Endodermal cell (in vitro differentiated cells): ENCODE data around the gene IFNL1. TPM values are rescaled to one million over a fixed set of nuclear protein-coding genes. Genes with fewer than 3 reads are reported as not detected.
"Not testable (repeated sequence)": the region's sequence is repeated elsewhere in the genome, so short reads cannot be mapped to it uniquely, and the experiment has no call there.

ENCODE experiments used
- DNase-seq: peaks from one replicate; pipeline ENCODE4 v3.0.0-alpha.2; 2017
- H3K27ac ChIP-seq: 2 replicates; pipeline ENCODE4 v1.5.1; 2013; ENCODE audit warnings: mild to moderate bottlenecking, low read depth, low read length, moderate library complexity
- H3K27me3 ChIP-seq: 2 replicates; pipeline ENCODE4 v1.6.1; 2013; ENCODE audit warnings: mild to moderate bottlenecking, low read length, moderate library complexity; ENCODE audit not compliant: insufficient read depth, control insufficient read depth, poor library complexity, severe bottlenecking
- H3K36me3 ChIP-seq: 2 replicates; pipeline ENCODE4 v1.7.0; 2013; ENCODE audit warnings: mild to moderate bottlenecking, low read length, moderate library complexity; ENCODE audit not compliant: control insufficient read depth, insufficient read depth
- H3K4me1 ChIP-seq: one replicate; pipeline ENCODE4 v1.7.0; 2013; ENCODE audit warnings: low read length; ENCODE audit not compliant: control insufficient read depth, insufficient read depth
- H3K4me3 ChIP-seq: 2 replicates; pipeline ENCODE4 v1.5.1; 2013; ENCODE audit warnings: mild to moderate bottlenecking, low read length, moderate library complexity
- H3K9ac ChIP-seq: 2 replicates; pipeline ENCODE4 v1.6.1; 2013; ENCODE audit warnings: mild to moderate bottlenecking, low read length, moderate library complexity; ENCODE audit not compliant: poor library complexity, severe bottlenecking; ENCODE audit errors: extremely low read depth
- H3K9me3 ChIP-seq: 2 replicates; pipeline ENCODE4 v1.6.1; 2013; ENCODE audit warnings: mild to moderate bottlenecking, low read length, moderate library complexity; ENCODE audit not compliant: control insufficient read depth
- H3K27ac Mint-ChIP-seq: 2 replicates; pipeline ENCODE4 v1.8.0; 2020; ENCODE audit warnings: mixed read lengths
- H3K27me3 Mint-ChIP-seq: 2 replicates; pipeline ENCODE4 v1.8.0; 2021; ENCODE audit warnings: mild to moderate bottlenecking, mixed read lengths; ENCODE audit not compliant: insufficient read depth
- H3K36me3 Mint-ChIP-seq: 2 replicates; pipeline ENCODE4 v1.8.0; 2020; ENCODE audit warnings: low read depth, mixed read lengths
- H3K4me1 Mint-ChIP-seq: 2 replicates; pipeline ENCODE4 v1.8.0; 2020; ENCODE audit warnings: mixed read lengths
- H3K4me3 Mint-ChIP-seq: 2 replicates; pipeline ENCODE4 v1.8.0; 2020; ENCODE audit warnings: mild to moderate bottlenecking, moderate library complexity, mixed read lengths
- H3K9me3 Mint-ChIP-seq: 2 replicates; pipeline ENCODE4 v1.8.0; 2020; ENCODE audit warnings: mild to moderate bottlenecking, mixed read lengths
- WGBS, 2 experiments: methylation state at CpG; one replicate each; pipeline versions ENCODE4 v1.1.5 to v1.1.7; 2013; ENCODE audit warnings: missing lambda C conversion rate in 2 of 2, mixed read lengths in 1 of 2; ENCODE audit not compliant: insufficient coverage in 1 of 2, insufficient read length in 1 of 2; 5-methylcytosine and 5-hydroxymethylcytosine counted together
- total RNA-seq, 2 donors: library from RNA; stranded (reverse); fragmentation: NEBNext Ultra II Directional in 1 of 2; extraction: Animal tissue kit (Norgen Biotek cat#: 25700) in 1 of 2; gene quantifications; 2 replicates in 1 of 2; 3 replicates in 1 of 2; pipeline ENCODE4 v1.2.1, GENCODE V29; 2021
- TF ChIP-seq, protein P1 (sequence below): fragments of 200-600 bp; sonication (generic); conservative IDR thresholded peaks from 2 replicates; pipeline ENCODE4 v1.5.0; 2021; ENCODE audit warnings: antibody characterized with exemption, mild to moderate bottlenecking

Gene IFNL1
- total RNA-seq, 2 donors from 2014 or later: not detected

- H3K4me3 Mint-ChIP-seq: no peak overlapping the region
- peaks cover 20% of the 10 kb centered on the region for H3K27me3 Mint-ChIP-seq
- Histone ChIP-seq H3K27ac (no peak overlapping the region), H3K9me3 (no peaks in the 10 kb centered on the region), H3K36me3 (no peaks in the 10 kb centered on the region), H3K4me3 (no peak overlapping the region), H3K27me3 (no peaks in the 10 kb centered on the region), H3K9ac (no peak overlapping the region), H3K4me1 (no peaks in the 10 kb centered on the region)
- H3K9me3 Mint-ChIP-seq: no peaks in the 10 kb centered on the region
- TF ChIP-seq, protein P1, sequence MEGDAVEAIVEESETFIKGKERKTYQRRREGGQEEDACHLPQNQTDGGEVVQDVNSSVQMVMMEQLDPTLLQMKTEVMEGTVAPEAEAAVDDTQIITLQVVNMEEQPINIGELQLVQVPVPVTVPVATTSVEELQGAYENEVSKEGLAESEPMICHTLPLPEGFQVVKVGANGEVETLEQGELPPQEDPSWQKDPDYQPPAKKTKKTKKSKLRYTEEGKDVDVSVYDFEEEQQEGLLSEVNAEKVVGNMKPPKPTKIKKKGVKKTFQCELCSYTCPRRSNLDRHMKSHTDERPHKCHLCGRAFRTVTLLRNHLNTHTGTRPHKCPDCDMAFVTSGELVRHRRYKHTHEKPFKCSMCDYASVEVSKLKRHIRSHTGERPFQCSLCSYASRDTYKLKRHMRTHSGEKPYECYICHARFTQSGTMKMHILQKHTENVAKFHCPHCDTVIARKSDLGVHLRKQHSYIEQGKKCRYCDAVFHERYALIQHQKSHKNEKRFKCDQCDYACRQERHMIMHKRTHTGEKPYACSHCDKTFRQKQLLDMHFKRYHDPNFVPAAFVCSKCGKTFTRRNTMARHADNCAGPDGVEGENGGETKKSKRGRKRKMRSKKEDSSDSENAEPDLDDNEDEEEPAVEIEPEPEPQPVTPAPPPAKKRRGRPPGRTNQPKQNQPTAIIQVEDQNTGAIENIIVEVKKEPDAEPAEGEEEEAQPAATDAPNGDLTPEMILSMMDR: no peak
- no peaks in the 10 kb centered on the region for H3K4me1 Mint-ChIP-seq
- no peak for DNase-seq
- no peaks in the 10 kb centered on the region for H3K36me3 Mint-ChIP-seq
- 83 to 100% methylated on average over 3 to 6 of the region's 6 CpGs for WGBS, 2 experiments
- H3K27ac Mint-ChIP-seq: no peak overlapping the region
Observed at GRCh38 chr19:39335168-39335548, 39.0 kb downstream of the IFNL1 start.

DNA sequence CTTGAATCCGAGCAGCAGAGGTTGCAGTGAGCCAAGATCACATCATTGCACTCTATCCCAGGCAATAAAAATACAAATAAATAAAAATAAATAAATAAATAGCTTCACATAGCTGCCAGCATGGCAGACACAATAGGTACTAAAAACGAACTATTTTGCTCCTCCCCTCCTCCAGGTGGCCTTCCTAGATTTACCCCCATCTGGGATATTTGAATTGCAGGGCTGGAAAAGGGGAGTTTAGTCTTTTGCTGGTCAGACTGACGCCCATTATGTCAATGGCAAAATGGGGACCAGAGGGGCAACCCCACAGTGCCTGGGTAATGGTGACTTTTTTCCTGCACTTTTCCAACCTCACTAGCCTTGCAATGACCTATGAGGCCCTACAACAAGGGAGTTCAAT, 40.3 kb downstream of the IFNL1 start:
- Mint-ChIP-seq H3K27me3 (peaks cover 20% of the 10 kb centered on the region), H3K9me3 (no peaks in the 10 kb centered on the region), H3K4me3 (no peak overlapping the region), H3K27ac (no peak overlapping the region), H3K4me1 (peaks cover 8% of the 10 kb centered on the region), H3K36me3 (no peaks in the 10 kb centered on the region)
- TF ChIP-seq, protein P1: no peak
- no peaks in the 10 kb centered on the region for H3K36me3 ChIP-seq
- H3K9ac ChIP-seq: no peak overlapping the region
- peaks cover 4% of the 10 kb centered on the region for H3K4me1 ChIP-seq
- no peak overlapping the region for H3K4me3 ChIP-seq
- no peaks in the 10 kb centered on the region for H3K27me3 ChIP-seq
- H3K27ac ChIP-seq: no peak overlapping the region
- no peaks in the 10 kb centered on the region for H3K9me3 ChIP-seq
- DNase-seq: no peak
- 78% methylated on average over 3 of the region's 3 CpGs; no CpG with 5 or more reads in 1 of the 2 experiments for WGBS, 2 experiments

GRCh38 chr19:39339674-39340073, 43.5 kb downstream of the IFNL1 start:
- Histone ChIP-seq H3K27me3 (no peaks in the 10 kb centered on the region), H3K36me3 (peaks cover 4% of the 10 kb centered on the region), H3K4me3 (no peak overlapping the region), H3K9me3 (no peaks in the 10 kb centered on the region), H3K27ac (no peak overlapping the region), H3K4me1 (peaks cover 4% of the 10 kb centered on the region), H3K9ac (no peak overlapping the region)
- Mint-ChIP-seq H3K27ac (no peak overlapping the region), H3K36me3 (peaks cover 4% of the 10 kb centered on the region), H3K9me3 (no peaks in the 10 kb centered on the region), H3K4me1 (peaks cover 26% of the 10 kb centered on the region), H3K4me3 (no peak overlapping the region), H3K27me3 (peaks cover 15% of the 10 kb centered on the region)
- TF ChIP-seq, protein P1: no peak
- 90% methylated on average over 1 of the region's 1 CpG; no CpG with 5 or more reads in 1 of the 2 experiments for WGBS, 2 experiments
- DNase-seq: no peak

- peak overlapping the region; percentile 91 for H3K4me3 Mint-ChIP-seq
- H3K4me1 Mint-ChIP-seq: peaks cover 30% of the 10 kb centered on the region
- H3K27me3 Mint-ChIP-seq: peaks cover 15% of the 10 kb centered on the region
- not testable (repeated sequence) for H3K9ac ChIP-seq, DNase-seq, H3K27ac Mint-ChIP-seq, H3K27me3 ChIP-seq, H3K27ac ChIP-seq, H3K36me3 ChIP-seq, H3K9me3 Mint-ChIP-seq, H3K4me3 ChIP-seq, H3K36me3 Mint-ChIP-seq, H3K9me3 ChIP-seq, H3K4me1 ChIP-seq
- WGBS, 2 experiments: 92 to 100% methylated on average over 1 to 7 of the region's 7 CpGs
Observed at GRCh38 chr19:39340156-39340555, 43.9 kb downstream of the IFNL1 start.
